MM.1S (cell line): ENCODE measurements around the gene OSBP2.

Experiments
- DNase-seq: peaks from one replicate; pipeline ENCODE4 v3.0.0-alpha.2; 2015
- H2AFZ ChIP-seq: fragments of 300-600 bp; sonication (generic); 2 replicates; pipeline ENCODE4 v1.6.0; 2016; ENCODE audit warnings: antibody characterized with exemption, low read length
- H3F3A ChIP-seq: fragments of 300-600 bp; sonication (generic); 2 replicates; pipeline ENCODE4 v1.6.1; 2016; ENCODE audit warnings: mild to moderate bottlenecking, antibody characterized with exemption, low read length, moderate library complexity, mixed read lengths; ENCODE audit not compliant: insufficient read depth
- H3K27ac ChIP-seq: fragments of 300-600 bp; sonication (generic); 2 replicates; pipeline ENCODE4 v1.5.1; 2016; ENCODE audit warnings: mild to moderate bottlenecking, low read length
- H3K27me3 ChIP-seq: fragments of 300-600 bp; sonication (generic); replicated peaks from 2 replicates; pipeline ENCODE4 v1.6.0; 2016; ENCODE audit warnings: low read length; ENCODE audit not compliant: insufficient read depth
- H3K36me3 ChIP-seq: fragments of 300-600 bp; sonication (generic); replicated peaks from 2 replicates; pipeline ENCODE4 v1.6.1; 2016; ENCODE audit warnings: mild to moderate bottlenecking, low read length, mixed read lengths; ENCODE audit not compliant: insufficient read depth
- H3K4me1 ChIP-seq: fragments of 300-600 bp; sonication (generic); 2 replicates; pipeline ENCODE4 v1.6.1; 2016; ENCODE audit warnings: low read length, mixed read lengths
- H3K4me2 ChIP-seq: fragments of 300-600 bp; sonication (generic); 2 replicates; pipeline ENCODE4 v1.6.0; 2016; ENCODE audit warnings: low read depth, low read length
- H3K4me3 ChIP-seq: fragments of 300-600 bp; sonication (generic); 2 replicates; pipeline ENCODE4 v1.5.1; 2016; ENCODE audit warnings: low read length, mixed read lengths
- H3K79me2 ChIP-seq: fragments of 300-600 bp; sonication (generic); 2 replicates; pipeline ENCODE4 v1.6.1; 2016; ENCODE audit warnings: mixed run types, low read length, mixed read lengths
- H3K9ac ChIP-seq: fragments of 300-600 bp; sonication (generic); 2 replicates; pipeline ENCODE4 v1.6.1; 2016; ENCODE audit warnings: low read length, mixed read lengths
- H3K9me2 ChIP-seq: fragments of 300-600 bp; sonication (generic); replicated peaks from 2 replicates; pipeline ENCODE4 v1.6.1; 2016; ENCODE audit warnings: mild to moderate bottlenecking, low read length, mixed read lengths; ENCODE audit not compliant: insufficient read depth
- H3K9me3 ChIP-seq: fragments of 300-600 bp; sonication (generic); replicated peaks from 2 replicates; pipeline ENCODE4 v1.6.1; 2016; ENCODE audit warnings: mild to moderate bottlenecking, low read length, mixed read lengths; ENCODE audit not compliant: insufficient read depth
- H4K20me1 ChIP-seq: fragments of 300-600 bp; sonication (generic); 2 replicates; pipeline ENCODE4 v1.6.1; 2016; ENCODE audit warnings: mild to moderate bottlenecking, low read length, moderate library complexity, mixed read lengths; ENCODE audit not compliant: insufficient read depth
- CTCF ChIP-seq: fragments of 300-600 bp; sonication (generic); IDR thresholded peaks from 2 replicates; pipeline ENCODE4 v1.5.1; 2016; ENCODE audit warnings: antibody characterized with exemption, low read length, mixed read lengths
- EZH2 ChIP-seq: fragments of 300-600 bp; sonication (generic); optimal IDR thresholded peaks from 2 replicates; pipeline ENCODE3; 2017; ENCODE audit warnings: low read depth, mild to moderate bottlenecking, antibody characterized with exemption, low read length, mixed read lengths
- EZH2phosphoT487 ChIP-seq: fragments of 300-600 bp; sonication (generic); IDR thresholded peaks from 2 replicates; pipeline ENCODE4 v1.6.1; 2018; ENCODE audit warnings: antibody characterized with exemption, low read length

Gene OSBP2

GRCh38 chr22:30712094-30712493 lies 17.4 kb downstream of the OSBP2 start:
- no peaks in the 10 kb centered on the region for H3K9me3 ChIP-seq
- H3K9me2 ChIP-seq, result no peaks in the 10 kb centered on the region
- H3K4me2 ChIP-seq, result no peak overlapping the region
- no peaks in the 10 kb centered on the region for H4K20me1 ChIP-seq
- H3K4me1 ChIP-seq, result no peaks in the 10 kb centered on the region
- H3K79me2 ChIP-seq, result no peaks in the 10 kb centered on the region
- no peaks in the 10 kb centered on the region for H3K36me3 ChIP-seq
- H3K27ac ChIP-seq, result no peak overlapping the region
- TF ChIP-seq EZH2, result no peak
- TF ChIP-seq EZH2phosphoT487, result no peak
- TF ChIP-seq CTCF, result no peak
- no peak for DNase-seq
- no peak overlapping the region for H3K4me3 ChIP-seq
- no peaks in the 10 kb centered on the region for H3K27me3 ChIP-seq
- no peak overlapping the region for H2AFZ ChIP-seq
- H3K9ac ChIP-seq, result no peak overlapping the region
- H3F3A ChIP-seq, result no peaks in the 10 kb centered on the region

GRCh38 chr22:30714062-30714461 lies 19.4 kb downstream of the OSBP2 start:
- Histone ChIP-seq H3K4me1 (no peaks in the 10 kb centered on the region), H3K9ac (no peak overlapping the region), H3K27me3 (no peaks in the 10 kb centered on the region), H3K27ac (no peak overlapping the region), H3K4me2 (no peak overlapping the region), H2AFZ (no peak overlapping the region), H3F3A (no peaks in the 10 kb centered on the region), H3K79me2 (no peaks in the 10 kb centered on the region), H3K9me2 (no peaks in the 10 kb centered on the region), H4K20me1 (no peaks in the 10 kb centered on the region), H3K9me3 (no peaks in the 10 kb centered on the region), H3K4me3 (no peak overlapping the region), H3K36me3 (no peaks in the 10 kb centered on the region)
- no peak for TF ChIP-seq CTCF
- no peak for TF ChIP-seq EZH2
- TF ChIP-seq EZH2phosphoT487, result no peak
- no peak for DNase-seq

- Histone ChIP-seq H3K9me2 (no peaks in the 10 kb centered on the region), H3K9me3 (no peaks in the 10 kb centered on the region), H3K4me3 (no peak overlapping the region), H3K9ac (no peak overlapping the region), H3K27ac (no peak overlapping the region), H3F3A (no peaks in the 10 kb centered on the region), H3K36me3 (no peaks in the 10 kb centered on the region), H4K20me1 (no peaks in the 10 kb centered on the region), H2AFZ (no peak overlapping the region), H3K4me1 (no peaks in the 10 kb centered on the region), H3K79me2 (no peaks in the 10 kb centered on the region), H3K4me2 (no peak overlapping the region), H3K27me3 (no peaks in the 10 kb centered on the region)
- no peak for DNase-seq
- no peak for TF ChIP-seq EZH2
- TF ChIP-seq CTCF, result no peak
- no peak for TF ChIP-seq EZH2phosphoT487
These were observed 22.8 kb downstream of the OSBP2 start for GRCh38 chr22:30717331-30717921.
